Ramos (cell line): Measurements from ENCODE around the gene IL31RA.

Experiments
- in situ Hi-C: fragments of 300-500 bp; cut with MboI; formaldehyde crosslinking; loops from one replicate; pipeline ENCODE4 v1.14.3; 2022; ENCODE audit warnings: low sequenced_read_pairs; ENCODE audit not compliant: unreplicated experiment

The IL31RA gene

DNA sequence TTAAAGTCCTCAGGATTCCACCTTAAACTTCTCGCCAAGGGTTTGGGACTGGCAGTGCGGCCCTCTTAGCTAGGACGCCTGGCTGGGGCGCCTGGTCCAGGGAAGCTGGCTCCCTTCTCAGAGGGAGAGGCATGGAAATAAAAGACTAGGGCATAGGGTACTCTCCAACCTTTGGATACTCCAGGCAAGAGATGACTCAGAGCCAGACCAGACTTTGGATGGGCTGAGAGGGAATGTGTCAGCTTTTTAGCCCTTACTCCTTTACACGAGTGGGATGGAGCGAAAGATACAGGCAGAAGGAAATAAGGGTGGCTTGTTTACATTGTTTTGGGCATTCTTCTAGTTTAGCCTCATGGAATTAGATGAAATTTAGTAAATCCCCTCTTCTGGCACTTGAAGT lies 48.2 kb downstream of the IL31RA start:
- in situ Hi-C loops, result no loop called here

- in situ Hi-C loops, result no loop called here
These were observed 48.9 kb downstream of the IL31RA start for GRCh38 chr5:55900068-55900467.

DNA sequence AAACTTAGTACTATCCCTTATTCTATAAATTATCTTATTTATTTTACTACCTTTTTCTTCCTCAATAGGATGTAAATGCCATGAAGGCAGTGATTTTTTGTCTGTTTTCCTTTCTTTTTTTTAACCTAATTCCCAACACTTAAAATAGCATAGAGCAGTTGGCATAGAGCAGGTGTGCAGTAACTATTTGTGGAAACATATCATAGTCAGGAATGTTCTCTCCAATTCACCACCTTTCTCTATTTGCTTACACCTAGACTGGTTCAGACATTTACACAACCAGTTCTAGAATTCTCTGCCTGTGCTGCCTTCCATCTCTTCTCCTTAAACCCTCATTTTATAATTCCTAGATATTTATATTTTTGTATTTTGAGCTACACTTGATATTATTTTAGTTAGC lies 49.6 kb downstream of the IL31RA start:
- in situ Hi-C loops, result no loop called here

DNA sequence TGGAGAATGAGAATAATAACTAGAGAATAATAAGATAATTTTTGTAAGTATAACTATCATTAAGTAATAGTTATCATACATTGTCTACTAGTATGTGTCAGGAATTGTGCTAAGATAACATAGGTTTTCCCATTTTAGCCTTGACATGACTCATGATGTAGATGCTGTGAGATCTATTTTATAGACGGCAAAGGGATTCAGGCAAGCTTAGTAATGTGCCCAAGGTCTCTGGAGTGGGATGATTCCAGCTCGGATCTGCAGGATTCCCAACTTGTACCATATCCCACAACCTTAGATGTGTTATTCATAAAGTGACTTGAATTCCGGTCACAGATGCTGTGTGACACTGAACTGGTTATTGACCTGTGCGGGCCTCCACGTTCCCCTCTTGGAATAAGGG lies 51.5 kb downstream of the IL31RA start:
- in situ Hi-C loops, result no loop called here

DNA sequence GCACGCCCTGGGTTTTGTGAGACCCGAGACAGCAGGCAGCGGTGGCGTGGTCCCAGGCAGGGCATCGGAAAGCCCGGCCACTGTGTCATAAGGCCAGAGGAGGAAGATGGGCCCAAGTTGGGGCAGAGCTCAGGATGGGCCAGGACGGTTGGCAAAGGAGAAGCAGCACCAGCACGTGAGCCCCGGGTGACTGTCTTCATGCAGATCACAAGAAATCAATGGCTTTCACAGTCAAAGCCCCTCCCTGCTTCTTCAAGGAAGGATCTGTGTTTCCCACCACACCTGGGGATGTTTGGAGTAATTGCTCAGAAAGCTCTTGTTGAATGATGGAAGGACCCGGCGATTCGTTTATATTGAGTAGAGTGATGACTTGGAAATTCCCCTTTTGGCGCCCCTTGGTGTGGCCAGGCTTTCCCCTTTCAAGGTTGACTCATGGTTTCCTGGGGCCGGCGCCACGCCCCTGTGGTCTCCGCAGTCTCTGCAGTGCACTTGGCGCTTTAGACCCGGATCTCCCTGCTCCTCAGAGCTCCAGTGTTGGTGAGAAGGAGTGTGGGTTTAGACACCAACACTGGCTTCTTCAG lies 52.1 kb downstream of the IL31RA start:
- in situ Hi-C loops, result no loop called here

GRCh38 chr5:55904152-55904551 lies 53.0 kb downstream of the IL31RA start:
- in situ Hi-C loops, result no loop called here

GRCh38 chr5:55905251-55905650 lies 54.1 kb downstream of the IL31RA start:
- in situ Hi-C loops, result no loop called here

DNA sequence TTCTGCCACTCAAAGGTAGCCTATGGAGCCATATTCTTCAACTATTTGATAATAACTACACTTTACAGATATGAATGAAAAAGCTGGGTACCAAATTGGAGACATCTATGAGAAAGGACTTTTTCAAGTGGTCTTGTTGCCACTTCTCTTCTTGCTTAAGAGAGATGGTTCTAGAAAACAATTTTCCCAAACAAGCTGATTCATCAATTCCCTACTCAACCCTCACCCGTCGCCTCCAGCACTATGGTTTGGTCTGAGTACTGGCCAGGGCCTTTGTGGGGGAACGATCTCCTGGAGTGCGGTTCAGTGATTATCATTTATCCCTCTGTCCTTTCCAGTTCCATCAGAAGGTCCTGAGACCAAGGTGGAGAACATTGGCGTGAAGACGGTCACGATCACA lies 56.8 kb downstream of the IL31RA start:
- in situ Hi-C loops, result no loop called here

DNA sequence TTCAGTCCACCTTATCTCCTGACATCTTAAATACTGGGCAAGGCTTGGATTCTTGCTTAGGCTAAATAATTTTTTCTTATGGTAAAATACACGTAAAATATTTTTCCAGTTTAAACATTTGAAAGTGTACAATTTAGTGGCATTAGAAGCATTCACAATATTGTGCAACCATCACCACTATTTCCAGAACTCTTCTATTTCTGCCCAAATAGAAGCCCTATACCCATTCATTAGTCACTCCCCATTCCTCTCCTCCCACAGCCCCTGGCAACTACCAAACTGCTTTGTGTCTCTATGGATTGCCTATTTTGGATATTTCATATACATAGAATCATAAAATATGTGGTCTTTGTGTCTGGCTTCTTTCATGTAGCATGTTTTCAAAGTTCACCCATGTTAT lies 57.6 kb downstream of the IL31RA start:
- in situ Hi-C loops, result no loop called here

- in situ Hi-C loops, result no loop called here
These were observed 60.9 kb downstream of the IL31RA start for GRCh38 chr5:55911784-55912653.

DNA sequence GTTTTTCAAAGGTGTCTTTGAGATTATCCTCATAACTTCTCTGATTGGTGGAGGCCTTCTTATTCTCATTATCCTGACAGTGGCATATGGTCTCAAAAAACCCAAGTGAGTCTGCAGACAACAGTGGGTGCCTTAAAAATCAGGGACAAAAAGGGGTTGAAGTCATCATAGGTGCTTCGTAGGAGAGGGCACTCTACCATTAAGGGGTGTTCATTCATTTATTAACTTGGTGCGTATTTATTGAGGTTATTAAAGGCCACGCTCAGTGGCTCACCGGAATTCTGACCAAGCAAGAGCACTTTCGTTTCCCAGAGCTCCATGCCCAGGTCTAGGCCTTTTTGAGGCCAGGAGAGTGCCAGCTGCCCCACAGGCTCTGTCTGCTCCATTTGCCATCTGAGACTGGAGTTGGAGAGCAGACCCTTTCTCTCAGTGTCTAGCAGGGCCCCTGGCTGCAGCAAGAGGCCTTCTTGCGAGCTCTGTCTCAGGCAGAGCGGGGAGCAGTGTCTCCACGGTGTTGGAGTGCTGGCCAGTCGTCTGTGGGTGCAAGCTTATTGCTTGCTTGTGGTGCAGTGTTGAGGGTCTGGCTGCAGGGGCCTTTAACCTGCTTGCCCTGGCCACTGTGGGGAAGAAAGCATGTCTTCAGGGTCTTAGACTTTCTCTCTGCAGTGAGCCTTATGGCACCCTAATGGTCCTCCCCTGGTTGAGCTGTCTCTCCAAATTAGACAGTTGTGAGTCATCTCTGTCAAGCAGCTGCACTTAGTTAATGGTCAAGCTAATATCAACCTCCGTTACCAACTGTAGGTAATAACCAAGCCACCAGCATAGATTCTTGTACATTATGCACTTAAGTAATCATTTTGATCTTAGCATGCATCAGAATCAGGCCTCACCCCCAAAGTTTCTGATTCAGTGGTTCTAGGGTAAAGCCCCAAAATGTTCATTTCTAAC lies 62.6 kb downstream of the IL31RA start:
- in situ Hi-C loops, result no loop called here

DNA sequence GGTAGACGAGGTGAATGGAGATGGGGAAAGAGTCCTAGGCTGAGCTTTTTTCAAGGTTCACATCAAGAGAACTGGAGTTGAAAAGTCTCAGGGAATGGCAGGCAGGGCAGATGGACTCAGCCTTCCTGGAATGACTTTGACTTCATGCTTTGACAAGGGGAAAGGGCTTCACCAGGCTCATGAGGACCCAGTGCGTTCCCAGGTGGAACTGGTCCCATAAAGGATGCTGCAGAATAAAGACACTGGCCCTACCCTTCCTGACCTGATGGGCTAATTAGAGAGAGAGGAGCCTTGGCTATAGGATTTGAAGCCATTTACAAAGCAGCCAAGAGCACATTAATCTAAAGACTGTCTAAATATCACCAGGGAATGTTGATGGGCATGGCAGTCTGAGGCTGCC lies 63.8 kb downstream of the IL31RA start:
- in situ Hi-C loops, result no loop called here

- in situ Hi-C loops, result no loop called here
These were observed 64.6 kb downstream of the IL31RA start for GRCh38 chr5:55915783-55916182.

- in situ Hi-C loops, result no loop called here
These were observed 65.8 kb downstream of the IL31RA start for GRCh38 chr5:55916986-55917385.

DNA sequence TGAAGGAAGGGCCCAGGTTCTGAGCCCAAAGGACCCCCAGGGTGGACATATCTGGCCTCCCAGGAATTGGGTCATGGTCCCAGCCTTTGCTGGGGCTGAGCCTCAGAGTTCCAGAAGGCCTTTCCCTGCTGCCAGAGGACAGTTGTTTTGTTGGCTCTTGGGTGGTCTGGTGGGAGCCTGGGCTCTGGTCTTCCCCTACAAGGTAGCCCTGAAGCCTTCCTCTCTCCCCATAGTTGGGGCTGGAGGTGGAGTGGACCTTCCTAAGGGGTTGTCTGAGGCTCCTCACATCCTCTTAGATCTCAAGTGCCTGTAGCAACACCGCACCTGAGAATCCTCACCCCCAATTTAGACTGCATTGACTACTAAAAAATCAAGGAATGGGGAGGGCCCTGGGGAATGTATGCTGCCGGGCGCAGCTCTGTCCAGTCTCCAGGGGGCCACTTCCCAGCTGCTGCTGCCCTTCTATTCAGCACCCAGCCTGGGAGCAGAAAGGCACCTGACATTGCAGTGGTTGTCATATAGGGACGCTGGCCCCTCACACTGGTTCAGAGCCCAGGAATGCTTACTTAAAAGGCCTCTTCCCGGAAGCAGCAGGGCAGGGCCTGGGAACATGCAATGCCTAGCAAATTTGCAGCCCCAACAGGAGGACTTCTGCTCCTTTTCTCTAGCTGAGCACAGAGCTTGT lies 66.4 kb downstream of the IL31RA start:
- in situ Hi-C loops, result no loop called here

DNA sequence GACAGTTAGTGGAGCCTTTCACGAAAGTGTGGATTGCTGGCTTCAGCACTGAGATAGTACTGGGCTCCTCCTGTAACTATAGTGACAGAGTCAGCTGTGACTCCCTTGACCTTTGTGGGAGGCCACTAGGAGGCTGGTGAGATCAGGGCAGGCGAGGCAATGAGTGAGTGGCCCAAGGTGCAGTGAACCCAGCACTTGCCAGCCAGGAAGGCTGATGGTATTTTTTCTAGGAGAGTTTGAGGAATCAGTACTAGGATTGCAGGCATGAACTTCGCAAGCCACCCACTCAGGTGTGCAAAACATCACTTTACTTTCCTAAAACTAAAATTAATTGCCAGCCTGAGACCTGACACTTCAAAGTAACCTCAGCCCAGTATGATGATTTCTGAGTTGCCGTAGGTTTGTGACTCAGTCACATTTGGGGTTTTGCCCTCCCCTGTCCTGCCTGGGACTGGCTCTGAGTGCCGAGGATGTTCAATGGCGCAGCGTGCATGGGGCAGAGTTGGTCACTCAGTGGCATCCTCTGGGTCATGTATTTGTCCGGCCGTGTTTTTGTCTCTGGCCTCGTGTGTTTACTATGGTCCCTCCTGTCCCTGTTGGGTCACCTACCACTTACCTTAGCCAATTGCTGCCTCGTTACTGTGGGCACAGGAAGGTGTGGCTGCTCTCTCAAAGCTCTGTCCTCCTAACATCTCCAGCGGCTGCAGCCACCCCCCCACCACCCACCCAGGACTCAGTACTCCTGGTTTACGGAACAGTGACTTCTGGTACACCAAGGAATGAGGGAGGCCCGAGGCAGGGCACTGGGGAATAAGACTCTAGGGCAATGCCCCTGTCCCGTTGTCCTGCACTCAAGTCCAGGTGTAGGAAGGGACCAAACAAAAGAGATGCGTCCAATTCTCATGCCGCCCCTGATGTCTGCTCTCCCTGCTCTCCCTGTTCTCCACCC lies 67.2 kb downstream of the IL31RA start:
- in situ Hi-C loops, result no loop called here

DNA sequence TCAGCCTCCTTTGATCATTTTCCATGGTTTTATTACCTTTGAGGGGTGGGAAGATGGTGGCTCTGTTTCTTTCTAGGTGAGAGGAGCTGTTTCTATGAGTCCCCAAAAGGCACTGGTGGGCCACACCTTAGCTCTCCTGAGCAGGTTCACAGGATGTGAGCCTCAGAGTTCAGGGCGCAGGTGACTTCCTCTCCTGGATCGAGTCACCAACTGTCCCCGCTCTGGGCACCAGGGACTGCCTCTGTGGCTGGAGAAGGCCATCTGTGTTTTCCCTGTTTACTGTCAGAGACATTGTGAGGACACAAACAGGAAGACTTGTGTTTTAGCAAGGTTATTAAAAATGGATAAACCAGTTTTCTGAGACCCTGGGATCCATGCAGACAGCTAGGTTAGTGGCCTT lies 68.5 kb downstream of the IL31RA start:
- in situ Hi-C loops, result no loop called here

DNA sequence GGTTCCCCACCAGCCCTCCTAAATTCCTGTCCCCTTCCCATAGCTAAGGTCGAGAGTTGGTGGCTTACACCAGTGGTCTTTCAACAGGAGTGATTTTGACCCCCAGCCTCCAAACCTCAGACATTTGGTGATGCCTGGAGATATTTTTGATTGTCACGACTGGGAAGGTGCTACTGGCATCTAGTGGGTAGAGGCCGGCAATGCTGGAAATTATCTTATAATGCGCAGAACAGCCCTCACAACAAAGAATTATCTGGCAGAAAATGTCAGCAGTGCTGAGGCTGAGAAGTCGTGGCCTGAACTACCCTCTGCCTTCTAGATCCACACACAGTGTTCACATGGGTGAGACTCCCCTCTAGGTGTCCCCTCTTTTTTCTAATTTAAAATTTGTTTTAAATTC lies 69.6 kb downstream of the IL31RA start:
- in situ Hi-C loops, result no loop called here

GRCh38 chr5:55921617-55922016 lies 70.5 kb downstream of the IL31RA start:
- in situ Hi-C loops, result no loop called here
